Neural cell (in vitro differentiated cells): ENCODE data around the gene HEXIM1.

Experiments used
- CTCF ChIP-seq: fragments of 450-650 bp; IDR thresholded peaks from 2 replicates; pipeline ENCODE4 v1.5.1; 2014; ENCODE audit warnings: antibody characterized with exemption, mild to moderate bottlenecking, moderate library complexity; ENCODE audit not compliant: poor library complexity, severe bottlenecking
- EP300 ChIP-seq: fragments of 450-650 bp; conservative IDR thresholded peaks from 2 replicates; pipeline ENCODE4 v1.6.1; 2014; ENCODE audit warnings: antibody characterized with exemption, mild to moderate bottlenecking, moderate library complexity; ENCODE audit not compliant: poor library complexity, severe bottlenecking
- REST ChIP-seq: IDR thresholded peaks from 2 replicates; pipeline ENCODE4 v1.6.1; 2012; ENCODE audit warnings: borderline replicate concordance

DNA sequence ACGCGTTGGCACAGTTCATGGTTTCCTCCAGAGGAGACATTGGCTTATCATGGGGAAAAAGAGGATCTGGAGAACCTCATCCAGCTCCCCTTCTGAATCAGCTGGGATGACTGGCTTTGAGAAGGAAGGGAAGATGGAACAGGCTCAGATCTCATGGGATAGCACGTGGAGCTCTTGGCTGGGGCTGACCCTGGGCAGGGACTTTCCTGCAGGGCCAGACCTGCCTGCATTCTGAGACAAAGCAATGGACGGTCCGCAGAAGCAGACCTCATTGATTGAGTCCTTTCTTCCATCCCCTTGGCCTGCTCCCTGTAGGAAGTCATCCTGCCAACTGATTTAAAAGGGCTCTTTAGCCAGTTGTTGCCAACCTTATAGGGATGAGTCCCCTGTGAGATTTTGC lies 42.2 kb upstream of the HEXIM1 start:
- TF ChIP-seq CTCF (no peak), REST (no peak), EP300 (no peak)
